Islet precursor cell (in vitro differentiated cells): ENCODE measurements around the gene EN2.

Experiments
- DNase-seq: peaks from one replicate; pipeline ENCODE4 v3.0.0-alpha.2; 2018

Gene EN2

DNA sequence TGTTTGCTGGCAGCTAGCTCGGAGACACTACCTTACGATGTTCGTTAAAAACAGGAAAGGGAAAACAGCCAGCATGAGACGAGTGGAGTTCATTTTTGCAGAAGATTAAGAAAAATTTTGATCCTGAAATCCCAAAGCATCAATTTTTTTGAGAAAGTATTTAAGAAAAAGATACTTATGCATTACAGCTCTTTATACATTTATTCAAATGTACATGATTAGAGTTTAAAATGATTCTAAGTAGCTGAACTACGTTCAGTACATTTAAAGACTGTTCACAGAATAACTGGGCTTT lies 53.7 kb downstream of the EN2 start:
- DNase-seq, result no peak

DNA sequence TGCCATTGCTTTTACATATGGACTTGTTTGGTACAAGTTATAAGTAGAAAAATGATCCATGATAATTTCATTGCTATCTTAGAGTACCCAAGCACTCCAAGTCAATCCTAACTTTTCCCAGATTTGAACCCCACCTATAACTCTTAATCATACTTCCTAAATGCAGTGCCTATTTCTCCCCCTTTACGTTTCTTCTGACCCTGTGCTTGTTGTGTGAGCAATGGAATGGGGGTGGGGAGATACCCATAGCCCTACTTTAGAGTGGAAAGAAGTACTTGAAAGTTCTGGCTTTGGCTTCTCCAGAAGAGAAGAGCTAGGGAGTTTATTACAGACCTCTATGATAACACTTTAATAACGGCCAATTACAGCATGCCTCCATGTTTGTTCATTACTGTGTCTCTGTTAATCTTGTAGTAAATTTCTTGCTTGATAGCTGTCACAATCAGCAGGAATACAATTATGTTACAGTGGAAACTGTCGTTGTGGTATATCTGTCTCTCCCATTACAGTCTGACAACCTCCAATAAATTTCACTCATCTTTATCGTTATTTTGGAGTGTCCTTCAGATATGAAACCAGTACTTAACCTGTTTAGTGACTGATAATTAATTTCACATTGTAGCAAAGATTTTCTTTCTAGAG lies 54.4 kb downstream of the EN2 start:
- no peak for DNase-seq

DNA sequence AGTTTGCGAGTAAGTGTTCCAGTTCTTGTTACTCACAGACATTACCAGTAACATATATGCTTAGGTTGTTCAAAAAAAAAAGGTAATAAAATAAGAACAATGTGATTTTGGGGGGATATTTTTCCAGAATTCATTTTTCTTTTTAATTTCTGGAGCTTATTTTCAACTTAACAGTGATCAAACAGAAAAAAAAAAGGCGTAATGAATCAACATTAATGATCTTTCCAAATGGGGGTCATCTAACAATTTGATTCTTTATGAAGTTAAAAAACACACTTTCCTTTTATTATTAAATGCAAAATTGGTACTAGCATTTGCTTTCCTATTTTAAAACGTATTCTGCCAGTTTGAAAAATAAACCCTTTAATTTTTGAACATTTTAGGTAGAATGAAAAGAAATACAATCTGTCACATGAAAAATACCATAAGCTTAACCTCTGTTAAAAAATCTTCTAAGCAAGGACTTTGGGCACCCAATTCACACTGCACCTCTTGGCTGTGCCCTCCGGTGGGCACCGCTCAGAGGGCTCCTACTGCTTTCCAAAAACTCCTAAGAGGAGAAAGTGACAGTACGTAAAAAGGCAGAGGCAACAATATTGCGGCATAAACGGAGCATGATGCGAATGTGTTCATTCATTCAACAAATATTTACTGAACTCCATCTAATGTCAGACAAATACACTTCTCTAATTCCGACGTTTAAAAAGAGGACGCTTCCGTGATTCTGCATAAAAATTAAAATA lies 55.8 kb downstream of the EN2 start:
- no peak for DNase-seq

DNA sequence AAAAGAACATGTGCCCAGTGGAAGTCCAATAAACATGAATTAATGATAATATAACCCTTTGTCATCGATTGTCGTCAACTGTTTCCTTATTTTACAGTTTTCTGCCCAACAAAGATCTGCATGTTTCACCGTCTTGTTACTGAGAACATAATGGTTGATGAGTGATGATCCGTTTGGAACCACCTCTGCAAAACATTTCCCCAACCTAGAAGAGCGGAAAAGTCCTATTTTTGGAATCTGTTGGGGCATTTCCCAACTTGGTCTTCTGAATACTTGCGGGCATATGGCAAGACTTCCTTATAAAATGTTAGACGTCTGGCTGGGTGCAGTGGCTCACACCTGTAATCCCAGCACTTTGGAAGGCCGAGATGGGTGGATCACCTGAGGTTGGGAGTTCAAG lies 56.4 kb downstream of the EN2 start:
- no peak for DNase-seq
